Fibroblast of pulmonary artery (primary cell): Measurements from ENCODE around the gene ACP5.

Source experiments
- DNase-seq: peaks from one replicate; pipeline ENCODE4 v3.0.0-alpha.2; 2010; ENCODE audit warnings: low read depth
- H3K4me3 ChIP-seq: replicated peaks from 2 replicates; pipeline ENCODE4 v1.5.1; 2011; ENCODE audit warnings: low read depth, mild to moderate bottlenecking, control low read depth, low read length, moderate library complexity
- TF ChIP-seq, protein P1 (sequence below): IDR thresholded peaks from 2 replicates; pipeline ENCODE4 v1.5.1; 2011; ENCODE audit warnings: mild to moderate bottlenecking, control low read depth, low read length, inconsistent platforms; ENCODE audit errors: missing control alignments

Gene ACP5

DNA sequence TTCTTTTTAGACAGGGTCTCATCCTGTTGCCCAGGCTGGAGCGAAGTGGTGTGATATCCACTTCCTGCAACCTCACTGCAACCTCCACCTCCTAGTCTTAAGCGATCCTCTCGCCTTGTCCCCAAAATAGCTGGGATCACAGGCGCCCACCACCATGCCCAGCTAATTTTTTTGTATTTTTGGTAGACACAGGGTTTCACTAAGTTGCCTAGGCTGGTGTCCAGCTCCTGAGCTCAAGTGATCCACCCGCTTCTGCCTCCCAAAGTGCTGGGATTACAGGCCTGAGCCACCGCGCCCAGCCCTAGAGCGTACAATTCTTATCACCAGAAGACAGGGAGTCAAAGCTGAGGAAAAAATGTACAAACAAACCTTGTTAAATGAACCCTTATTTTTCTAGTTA, 13.9 kb downstream of the ACP5 start:
- TF ChIP-seq, protein P1, sequence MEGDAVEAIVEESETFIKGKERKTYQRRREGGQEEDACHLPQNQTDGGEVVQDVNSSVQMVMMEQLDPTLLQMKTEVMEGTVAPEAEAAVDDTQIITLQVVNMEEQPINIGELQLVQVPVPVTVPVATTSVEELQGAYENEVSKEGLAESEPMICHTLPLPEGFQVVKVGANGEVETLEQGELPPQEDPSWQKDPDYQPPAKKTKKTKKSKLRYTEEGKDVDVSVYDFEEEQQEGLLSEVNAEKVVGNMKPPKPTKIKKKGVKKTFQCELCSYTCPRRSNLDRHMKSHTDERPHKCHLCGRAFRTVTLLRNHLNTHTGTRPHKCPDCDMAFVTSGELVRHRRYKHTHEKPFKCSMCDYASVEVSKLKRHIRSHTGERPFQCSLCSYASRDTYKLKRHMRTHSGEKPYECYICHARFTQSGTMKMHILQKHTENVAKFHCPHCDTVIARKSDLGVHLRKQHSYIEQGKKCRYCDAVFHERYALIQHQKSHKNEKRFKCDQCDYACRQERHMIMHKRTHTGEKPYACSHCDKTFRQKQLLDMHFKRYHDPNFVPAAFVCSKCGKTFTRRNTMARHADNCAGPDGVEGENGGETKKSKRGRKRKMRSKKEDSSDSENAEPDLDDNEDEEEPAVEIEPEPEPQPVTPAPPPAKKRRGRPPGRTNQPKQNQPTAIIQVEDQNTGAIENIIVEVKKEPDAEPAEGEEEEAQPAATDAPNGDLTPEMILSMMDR: no peak
- H3K4me3 ChIP-seq: no peak overlapping the region
- no peak for DNase-seq

DNA sequence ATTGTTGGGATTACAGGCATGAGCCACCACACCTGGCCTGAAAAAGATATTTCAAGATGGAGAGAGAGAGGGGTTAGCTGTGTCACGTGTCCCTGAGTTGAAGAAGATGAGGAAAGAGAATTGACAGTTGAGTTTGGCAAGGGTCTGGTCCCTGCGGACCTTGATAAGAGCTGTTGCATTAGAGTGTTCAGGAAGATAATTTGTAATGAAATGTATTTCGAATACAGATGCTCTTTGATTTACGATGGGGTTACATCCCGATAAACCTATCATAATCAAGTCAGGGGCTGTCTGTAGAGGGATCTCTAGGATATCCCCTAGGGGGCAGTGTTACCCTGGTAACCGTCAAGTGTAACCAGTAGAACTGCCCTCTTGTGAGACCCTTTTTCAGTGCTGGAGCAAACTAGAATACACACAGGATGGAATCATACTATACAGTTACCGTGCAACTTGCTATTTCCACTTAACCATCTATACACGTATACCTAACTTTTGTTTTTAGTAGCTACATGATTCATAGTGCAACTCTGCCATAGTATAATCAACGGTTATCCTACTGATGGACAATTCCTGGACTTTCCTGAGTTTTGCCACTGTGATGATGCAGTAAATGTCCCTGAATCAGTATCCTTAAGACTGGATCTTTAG, 16.9 kb downstream of the ACP5 start:
- H3K4me3 ChIP-seq: no peak overlapping the region
- peak; percentile 80 for DNase-seq
- TF ChIP-seq, protein P1: peak; percentile 57

DNA sequence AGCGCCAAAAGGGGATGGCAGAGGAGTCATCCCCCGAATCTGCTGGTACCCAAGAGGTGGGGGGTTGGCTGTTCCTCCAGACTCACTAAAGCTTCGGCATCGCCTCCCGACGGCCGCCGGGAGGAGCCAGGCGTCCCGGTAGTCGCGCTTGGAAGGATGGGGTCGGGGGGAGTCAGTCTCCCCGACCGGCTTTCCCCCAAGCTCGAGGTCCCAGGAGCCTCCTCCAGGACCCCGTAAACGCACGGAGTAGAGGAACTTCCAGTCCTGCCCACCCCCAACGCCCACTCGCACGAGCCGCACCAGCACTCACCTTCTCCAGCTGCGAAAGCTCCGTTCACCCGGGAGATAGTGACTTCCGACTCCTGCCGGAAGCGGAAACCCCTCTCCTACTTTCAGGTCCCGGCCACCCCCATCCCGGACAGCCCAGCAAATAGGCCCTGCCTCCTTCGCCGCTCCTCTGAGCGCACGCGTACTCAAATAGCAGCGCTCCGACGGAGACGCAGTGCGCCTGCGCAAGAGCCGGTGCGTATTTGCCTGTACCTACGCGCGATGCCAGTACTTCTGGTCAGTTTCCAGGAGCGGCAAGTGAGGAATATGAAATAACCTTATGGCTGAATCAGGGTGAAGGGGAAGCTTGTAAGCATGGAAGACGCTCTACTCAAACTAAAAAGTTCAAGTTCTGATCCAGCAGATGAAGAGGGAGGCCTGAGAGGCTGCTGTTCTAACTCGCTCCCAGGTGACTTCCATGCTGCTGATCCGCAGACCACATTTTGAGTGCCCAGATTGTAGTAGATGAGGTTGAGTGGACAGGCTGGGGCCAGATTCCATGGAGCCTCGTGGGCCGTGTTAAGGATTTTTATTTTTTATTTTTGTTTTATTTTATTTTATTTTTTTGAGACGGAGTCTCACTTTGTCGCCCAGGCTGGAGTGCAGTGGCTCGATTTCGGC, 18.3 kb downstream of the ACP5 start, which contains the start of gene ELOF1:
ELOF1 (minus strand) TSS at position 350 of the 948 bp plus-strand sequence. CDS start 4,883 bp downstream, outside the sequence.
- peak within 1 kb of the TSS; percentile 95 for H3K4me3 ChIP-seq
- peak; percentile 98 for DNase-seq
- TF ChIP-seq, protein P1: peak; percentile 15

DNA sequence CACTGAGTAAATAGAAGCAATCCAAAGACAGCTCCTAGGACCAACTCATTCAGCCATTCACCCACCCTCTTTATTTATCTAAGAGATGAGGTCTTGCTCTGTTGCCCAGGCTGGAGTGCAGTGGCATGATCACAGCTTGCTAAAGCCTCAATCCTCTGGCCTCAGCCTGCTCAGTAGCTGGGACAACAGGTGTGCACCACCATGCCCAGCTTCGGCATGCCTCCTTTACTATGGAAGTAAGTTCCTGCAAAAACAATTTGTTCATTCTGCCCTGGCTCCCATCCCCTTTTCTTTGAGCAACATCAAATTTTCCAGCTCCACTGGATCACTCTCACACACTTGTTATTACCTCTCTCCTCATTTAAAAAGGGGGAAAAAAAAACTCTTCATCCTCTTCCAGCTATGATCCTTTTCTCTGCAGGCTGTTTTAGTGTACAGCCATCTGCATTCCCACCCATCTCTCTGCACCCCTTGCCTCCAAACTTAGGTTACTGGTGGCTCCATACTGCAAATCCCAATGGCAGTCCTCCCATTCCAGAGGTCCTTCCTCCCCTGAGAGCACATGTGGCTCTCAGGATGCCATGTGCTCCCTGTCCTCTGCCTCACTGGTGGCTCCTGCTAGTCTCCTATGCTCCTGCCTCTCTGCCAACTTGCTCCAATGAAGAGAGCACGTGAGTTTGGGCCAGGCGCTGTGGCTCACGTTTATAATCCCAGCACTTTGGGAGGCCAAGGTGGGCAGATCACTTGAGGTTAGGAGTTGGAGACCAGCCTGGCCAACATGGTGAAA, 20.6 kb downstream of the ACP5 start:
- DNase-seq: no peak
- no peak overlapping the region for H3K4me3 ChIP-seq
- TF ChIP-seq, protein P1: no peak

DNA sequence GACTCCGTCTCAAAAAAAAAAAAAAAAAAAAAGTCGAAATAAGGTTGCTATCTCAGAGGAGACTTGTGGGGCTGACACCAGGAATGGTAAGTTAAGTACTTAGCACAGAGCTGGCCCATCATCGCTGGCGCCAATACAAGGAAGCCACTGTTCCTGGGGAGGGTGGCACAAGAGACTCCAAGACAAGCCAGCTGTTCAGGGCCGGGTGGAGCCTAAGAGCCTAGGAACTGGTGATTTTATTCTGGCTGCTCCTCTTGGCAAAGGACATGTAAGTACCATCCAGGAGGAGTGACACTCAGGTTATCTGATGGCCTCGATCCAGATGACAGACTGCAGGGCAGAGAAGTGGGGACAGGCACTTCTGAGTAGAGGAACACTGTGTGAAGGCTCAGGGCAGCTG, 22.2 kb downstream of the ACP5 start:
- H3K4me3 ChIP-seq: no peak overlapping the region
- DNase-seq: no peak

DNA sequence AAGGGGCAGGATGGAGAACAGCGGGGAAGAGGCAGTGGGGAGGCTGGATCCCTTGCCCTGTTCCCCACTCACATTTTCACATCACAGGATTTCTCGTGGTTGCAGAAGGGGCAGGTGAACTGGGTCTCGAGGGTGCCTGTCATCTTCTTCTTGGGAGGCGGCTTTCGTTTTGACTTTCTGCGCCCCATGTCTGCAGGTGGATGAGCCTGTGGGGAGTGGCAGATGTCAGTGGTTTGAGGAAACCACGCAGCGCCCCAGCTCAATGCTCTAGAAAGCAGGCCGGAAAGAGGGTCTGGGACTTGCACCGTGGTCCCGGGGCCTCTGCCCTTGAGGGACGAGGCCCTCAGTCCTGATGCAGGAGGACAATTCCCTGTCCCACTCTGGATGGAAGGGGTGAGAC, 23.3 kb downstream of the ACP5 start:
- DNase-seq: no peak
- TF ChIP-seq, protein P1: no peak
- H3K4me3 ChIP-seq: no peak overlapping the region

More for the DNA sequence above, 22.2 kb downstream of the ACP5 start:
- TF ChIP-seq, protein P1: no peak
